ENCODE data around the gene EXO5. TPM values are rescaled to one million over a fixed set of nuclear protein-coding genes. Genes with fewer than 3 reads are reported as not detected.

EXO5 gene, protein sequence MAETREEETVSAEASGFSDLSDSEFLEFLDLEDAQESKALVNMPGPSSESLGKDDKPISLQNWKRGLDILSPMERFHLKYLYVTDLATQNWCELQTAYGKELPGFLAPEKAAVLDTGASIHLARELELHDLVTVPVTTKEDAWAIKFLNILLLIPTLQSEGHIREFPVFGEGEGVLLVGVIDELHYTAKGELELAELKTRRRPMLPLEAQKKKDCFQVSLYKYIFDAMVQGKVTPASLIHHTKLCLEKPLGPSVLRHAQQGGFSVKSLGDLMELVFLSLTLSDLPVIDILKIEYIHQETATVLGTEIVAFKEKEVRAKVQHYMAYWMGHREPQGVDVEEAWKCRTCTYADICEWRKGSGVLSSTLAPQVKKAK
- total RNA-seq: 7.0 and 21.1 TPM in 2 replicates

DNA sequence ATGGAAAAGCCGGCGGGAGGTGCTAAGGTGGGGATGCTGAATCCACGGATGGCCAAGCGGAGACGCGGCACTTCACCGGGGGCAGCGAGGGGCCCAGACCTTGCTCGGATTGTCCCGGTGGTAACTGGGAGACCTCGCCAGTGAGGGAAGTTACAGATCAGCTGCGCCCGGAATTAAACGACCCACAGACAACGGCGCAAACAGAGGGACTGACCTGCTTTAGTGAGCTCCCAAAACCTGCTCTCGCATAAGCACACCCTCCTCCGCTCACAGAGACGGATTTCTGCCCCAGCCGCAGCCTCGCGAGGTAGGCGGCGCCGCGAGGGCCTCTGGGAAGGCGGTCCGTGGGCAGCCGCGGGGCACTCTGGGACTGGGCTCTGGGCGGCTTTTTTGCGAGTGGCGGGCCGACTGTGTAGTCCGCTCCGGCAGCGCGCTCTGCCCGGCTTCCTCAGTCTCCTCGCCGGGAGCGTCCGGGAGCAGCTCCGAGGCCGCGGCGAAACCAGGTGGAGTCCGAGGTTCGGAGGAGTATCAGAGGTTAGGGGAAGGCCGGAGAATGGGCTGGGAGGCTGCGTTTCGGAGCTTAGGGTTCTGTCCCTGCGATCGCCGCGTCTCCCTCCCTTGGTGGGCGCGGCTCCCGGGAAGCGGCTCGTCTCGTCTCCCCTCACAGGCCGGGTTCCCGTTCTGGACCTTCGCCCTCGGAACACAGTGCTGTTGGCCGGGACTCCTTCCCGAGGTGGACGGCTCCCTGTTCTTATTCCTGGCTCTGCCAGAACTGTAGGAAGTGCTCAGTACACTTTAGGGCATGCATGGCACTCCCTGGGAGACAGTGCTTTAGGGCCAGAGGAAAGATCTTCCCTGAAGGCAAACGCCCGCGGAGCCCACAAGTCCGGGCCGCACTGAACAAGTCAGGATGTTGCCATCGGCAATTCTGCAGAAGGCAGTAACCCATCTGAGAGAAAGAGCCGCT, at the start of gene EXO5:
Gene EXO5, plus strand, starts transcription at position 393 of the 967 bp plus-strand sequence. CDS start 5,778 bp downstream, outside the sequence.

GRCh38 chr1:40476924-40477677, 31.5 kb upstream of the EXO5 start, which contains the start of gene ZFP69:
Gene ZFP69, plus strand, starts transcription at chr1:40477290. Its CDS starts 2,072 bp downstream, at chr1:40479362.

DNA sequence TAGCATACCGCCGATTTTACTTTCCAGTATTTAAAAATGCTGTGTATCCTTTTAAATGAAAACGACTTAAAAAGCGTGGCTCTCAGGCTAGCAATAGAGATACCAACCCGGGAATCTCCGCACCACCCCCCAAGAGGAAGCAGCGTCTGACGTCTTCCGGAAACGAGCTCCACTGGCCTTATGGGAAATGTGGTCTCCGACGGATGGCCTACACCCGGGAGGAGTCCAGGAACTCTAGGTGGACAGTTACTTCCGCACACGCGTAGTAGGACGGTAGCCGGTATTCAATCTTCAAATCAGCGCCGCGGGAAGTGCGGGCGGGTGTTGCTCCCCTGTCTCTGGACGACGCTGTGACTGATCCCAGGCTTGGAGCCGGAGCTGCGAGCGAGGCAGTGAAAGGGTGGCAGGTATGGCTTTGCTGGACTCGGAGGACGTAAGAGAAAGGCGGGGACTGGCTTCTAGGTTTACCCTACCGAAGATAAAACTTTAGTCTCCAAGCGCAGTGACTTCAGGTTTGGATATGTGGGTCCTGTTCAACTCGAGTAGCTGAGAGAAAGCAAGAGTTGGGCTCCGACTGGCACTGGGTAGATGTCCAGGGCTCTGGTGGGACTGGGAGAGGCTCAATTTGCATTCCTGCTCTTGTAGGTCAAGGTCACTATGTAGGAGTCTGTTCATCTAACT, 23.0 kb downstream of the EXO5 start, which contains the start of gene ZNF684:
Gene ZNF684, plus strand, starts transcription at position 257 of the 681 bp plus-strand sequence. CDS start 1,530 bp downstream, outside the sequence.

Other genes with a start within 250 kb of the EXO5 start
- 0.38 and 1.4 TPM in 2 replicates for gene COL9A2, start 191.5 kb upstream of the EXO5 start, total RNA-seq
- 10.4 and 27.2 TPM in 2 replicates for gene SMAP2, start 135.0 kb upstream of the EXO5 start, total RNA-seq
- 2.8 and 4.2 TPM in 2 replicates for gene ZFP69B, start 58.3 kb upstream of the EXO5 start, total RNA-seq
- gene ZFP69, start 31.5 kb upstream of the EXO5 start, total RNA-seq: 2.8 and 3.3 TPM in 2 replicates
- gene ZNF684, start 22.9 kb downstream of the EXO5 start, total RNA-seq: 3.8 and 3.9 TPM in 2 replicates
- gene RIMS3, start 156.9 kb downstream of the EXO5 start, total RNA-seq: 0.38 and 0.85 TPM in 2 replicates
- gene NFYC, start 182.9 kb downstream of the EXO5 start, total RNA-seq: 18.3 and 27.0 TPM in 2 replicates

Data from regular cardiac myocyte (primary cell).